ELF-1 (cell line): ENCODE results near the gene FNDC1.

Source experiments
- DNase-seq: peaks from one replicate; pipeline ENCODE4 v3.0.0-alpha.2; 2016; ENCODE audit warnings: low read depth, low spot score

The FNDC1 gene

GRCh38 chr6:159307246-159307790, 138.1 kb downstream of the FNDC1 start:
- no peak for DNase-seq

GRCh38 chr6:159308198-159308597, 139.0 kb downstream of the FNDC1 start:
- no peak for DNase-seq

GRCh38 chr6:159309723-159310122, 140.5 kb downstream of the FNDC1 start:
- no peak for DNase-seq

- no peak for DNase-seq
Observed at GRCh38 chr6:159311618-159312017, 142.4 kb downstream of the FNDC1 start.

- DNase-seq = no peak
Observed at GRCh38 chr6:159312206-159312605, 143.0 kb downstream of the FNDC1 start.

- no peak for DNase-seq
Observed at GRCh38 chr6:159313018-159313417, 143.8 kb downstream of the FNDC1 start.

GRCh38 chr6:159315562-159315961, 146.4 kb downstream of the FNDC1 start:
- DNase-seq = no peak

- DNase-seq = no peak
Observed at GRCh38 chr6:159317430-159317829, 148.2 kb downstream of the FNDC1 start.

GRCh38 chr6:159321267-159321666, 152.1 kb downstream of the FNDC1 start:
- DNase-seq = no peak
